ENCODE measurements around the gene DNAAF3.
"Not testable (repeated sequence)": the region's sequence is repeated elsewhere in the genome, so short reads cannot be mapped to it uniquely, and the experiment has no call there.

The DNAAF3 gene

GRCh38 chr19:55175117-55175867 is 8.9 kb upstream of the DNAAF3 start:
- no peak for FAIRE-seq

- FAIRE-seq: no peak
Measured at GRCh38 chr19:55174425-55175116, 8.2 kb upstream of the DNAAF3 start.

- FAIRE-seq: peak; percentile 85
Measured at GRCh38 chr19:55173714-55174409, 7.4 kb upstream of the DNAAF3 start.

- no peak for FAIRE-seq
Measured at GRCh38 chr19:55173186-55173713, 6.8 kb upstream of the DNAAF3 start.

- no peak for FAIRE-seq
Measured at GRCh38 chr19:55172741-55173140, 6.3 kb upstream of the DNAAF3 start.

GRCh38 chr19:55172318-55172717 is 5.9 kb upstream of the DNAAF3 start:
- not testable (repeated sequence) for FAIRE-seq

GRCh38 chr19:55171440-55171839 is 5.0 kb upstream of the DNAAF3 start:
- FAIRE-seq: no peak

- FAIRE-seq: no peak
Measured at GRCh38 chr19:55169136-55169535, 2.7 kb upstream of the DNAAF3 start.

- peak; percentile 79 for FAIRE-seq
Measured at GRCh38 chr19:55165952-55166529, 372 bp downstream of the DNAAF3 start.

GRCh38 chr19:55161571-55162322 is 4.7 kb downstream of the DNAAF3 start:
- no peak for FAIRE-seq

- FAIRE-seq: no peak
Measured at GRCh38 chr19:55160986-55161365, 5.4 kb downstream of the DNAAF3 start.

- FAIRE-seq: peak; percentile 95
Measured at GRCh38 chr19:55160128-55160985, 6.1 kb downstream of the DNAAF3 start.

- peak; percentile 72 for FAIRE-seq
Measured at GRCh38 chr19:55158848-55159749, 7.3 kb downstream of the DNAAF3 start.

- no peak for FAIRE-seq
Measured at GRCh38 chr19:55158423-55158822, 8.0 kb downstream of the DNAAF3 start.

- FAIRE-seq: no peak
Measured at GRCh38 chr19:55157064-55157908, 9.1 kb downstream of the DNAAF3 start, which contains the start of gene TNNI3. TSS of gene TNNI3 (minus strand) at chr19:55157732. CDS start at chr19:55157589, 143 bp downstream.

- FAIRE-seq: peak; percentile 93
Measured at GRCh38 chr19:55156202-55157063, 10.0 kb downstream of the DNAAF3 start.

- FAIRE-seq: not testable (repeated sequence)
Measured at GRCh38 chr19:55155784-55156183, 10.6 kb downstream of the DNAAF3 start.

- no peak for FAIRE-seq
Measured at GRCh38 chr19:55153652-55154264, 12.7 kb downstream of the DNAAF3 start.
